Calu3 (cell line): ENCODE results near the gene BCL7C. TPM values are rescaled to one million over a fixed set of nuclear protein-coding genes. Genes with fewer than 3 reads are reported as not detected.

Source experiments
- BruUV-seq: library from RNA; stranded (reverse); fragments of 400-500 nt; replicated peaks from 2 replicates; lab custom pipeline; 2021; lab: Mats Ljungman, UMichigan
- CTCF ChIA-PET: fragments of 300-600 bp; sonication (Branson Sonifier 250); formaldehyde crosslinking; loops from one replicate; lab custom pipeline; 2022; ENCODE audit warnings: antibody characterized with exemption; lab: Charles Lee
- DNase-seq: peaks from one replicate; pipeline ENCODE4 v3.0.0; 2022
- H3K27ac Mint-ChIP-seq: one replicate; pipeline ENCODE4 v1.8.0; 2022; ENCODE audit warnings: mixed read lengths; ENCODE audit not compliant: unreplicated experiment
- H3K27me3 Mint-ChIP-seq: one replicate; pipeline ENCODE4 v1.8.0; 2022; ENCODE audit warnings: mixed read lengths; ENCODE audit not compliant: unreplicated experiment
- H3K36me3 Mint-ChIP-seq: one replicate; pipeline ENCODE4 v1.8.0; 2022; ENCODE audit warnings: mild to moderate bottlenecking, moderate library complexity, mixed read lengths; ENCODE audit not compliant: insufficient read depth, unreplicated experiment
- H3K4me1 Mint-ChIP-seq: one replicate; pipeline ENCODE4 v1.8.0; 2022; ENCODE audit warnings: mild to moderate bottlenecking, low read depth, mixed read lengths; ENCODE audit not compliant: unreplicated experiment
- H3K4me3 Mint-ChIP-seq: one replicate; pipeline ENCODE4 v1.8.0; 2022; ENCODE audit warnings: mild to moderate bottlenecking, low read depth, moderate library complexity, mixed read lengths; ENCODE audit not compliant: unreplicated experiment
- H3K9me3 Mint-ChIP-seq: one replicate; pipeline ENCODE4 v1.8.0; 2022; ENCODE audit warnings: low read depth, mixed read lengths; ENCODE audit not compliant: unreplicated experiment
- CTCF ChIP-seq: fragments of 200-600 bp; IDR thresholded peaks from one replicate; pipeline ENCODE4 v1.8.0; 2022; ENCODE audit warnings: antibody characterized with exemption; ENCODE audit not compliant: unreplicated experiment
- intact Hi-C: fragments of 100-400 bp; cut with micrococcal nuclease; formaldehyde crosslinking; loops from one replicate; pipeline ENCODE4 v1.10.0; 2022; ENCODE audit not compliant: unreplicated experiment
- total RNA-seq: library from RNA; stranded (reverse); gene quantifications from 2 replicates; pipeline ENCODE4 v1.2.3, GENCODE V29; 2022

Gene BCL7C
- total RNA-seq, 1 experiment from 2014 or later = 26.6 TPM

DNA sequence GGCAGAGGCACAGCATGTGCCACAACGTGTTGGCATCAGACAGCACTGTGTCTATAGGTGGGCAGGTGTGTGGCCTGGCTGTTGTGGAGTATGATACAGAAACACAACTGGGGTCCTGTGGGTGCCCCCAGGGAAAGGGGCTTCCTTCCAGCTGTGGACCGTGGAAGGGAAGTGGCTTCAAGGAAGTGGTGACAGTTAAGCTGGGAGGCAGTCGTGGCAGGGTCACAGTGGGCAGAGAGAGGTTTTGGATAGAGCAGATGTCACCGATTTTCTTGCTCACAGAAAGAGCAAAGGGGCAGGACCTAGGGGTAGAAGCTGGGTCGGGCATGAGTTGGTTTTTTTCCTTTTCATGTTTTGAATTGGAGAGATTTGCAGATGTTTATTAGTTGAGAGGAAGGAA, 43.8 kb upstream of the BCL7C start:
- H3K27ac Mint-ChIP-seq = no peak overlapping the region
- CTCF ChIA-PET = no interaction called here
- intact Hi-C loops = no loop called here
- H3K4me1 Mint-ChIP-seq = peaks cover 11% of the 10 kb centered on the region
- peaks cover 38% of the 10 kb centered on the region for H3K36me3 Mint-ChIP-seq
- no peaks in the 10 kb centered on the region for H3K27me3 Mint-ChIP-seq
- DNase-seq = no peak
- H3K4me3 Mint-ChIP-seq = no peak overlapping the region
- H3K9me3 Mint-ChIP-seq = no peaks in the 10 kb centered on the region
- TF ChIP-seq CTCF = no peak
- no TSS peak for BruUV-seq

- CTCF ChIA-PET = interaction anchor here (1.7 kb wide), 1 partner anchor 96 kb away, joined by 3 read pairs; no protein-coding TSS in a partner anchor
- peaks cover 31% of the 10 kb centered on the region for H3K36me3 Mint-ChIP-seq
- H3K9me3 Mint-ChIP-seq = no peaks in the 10 kb centered on the region
- no peaks in the 10 kb centered on the region for H3K4me1 Mint-ChIP-seq
- intact Hi-C loops = no loop called here
- no TSS peak for BruUV-seq
- no peak for TF ChIP-seq CTCF
- no peaks in the 10 kb centered on the region for H3K27me3 Mint-ChIP-seq
- H3K27ac Mint-ChIP-seq = no peak overlapping the region
- peak; percentile 50 for DNase-seq
- H3K4me3 Mint-ChIP-seq = no peak overlapping the region
These were observed 41.1 kb upstream of the BCL7C start for GRCh38 chr16:30934827-30935557.

GRCh38 chr16:30931068-30931650, 37.3 kb upstream of the BCL7C start:
- intact Hi-C loops = no loop called here
- BruUV-seq = TSS peak; percentile 12
- no peak for DNase-seq
- H3K27ac Mint-ChIP-seq = no peak overlapping the region
- no peak overlapping the region for H3K4me3 Mint-ChIP-seq
- CTCF ChIA-PET = interaction anchor here (1.3 kb wide), 1 partner anchor 11 kb away, joined by 3 read pairs; no protein-coding TSS in a partner anchor
- H3K36me3 Mint-ChIP-seq = peaks cover 34% of the 10 kb centered on the region
- H3K27me3 Mint-ChIP-seq = no peaks in the 10 kb centered on the region
- H3K4me1 Mint-ChIP-seq = peaks cover 3% of the 10 kb centered on the region
- TF ChIP-seq CTCF = no peak
- no peaks in the 10 kb centered on the region for H3K9me3 Mint-ChIP-seq

DNA sequence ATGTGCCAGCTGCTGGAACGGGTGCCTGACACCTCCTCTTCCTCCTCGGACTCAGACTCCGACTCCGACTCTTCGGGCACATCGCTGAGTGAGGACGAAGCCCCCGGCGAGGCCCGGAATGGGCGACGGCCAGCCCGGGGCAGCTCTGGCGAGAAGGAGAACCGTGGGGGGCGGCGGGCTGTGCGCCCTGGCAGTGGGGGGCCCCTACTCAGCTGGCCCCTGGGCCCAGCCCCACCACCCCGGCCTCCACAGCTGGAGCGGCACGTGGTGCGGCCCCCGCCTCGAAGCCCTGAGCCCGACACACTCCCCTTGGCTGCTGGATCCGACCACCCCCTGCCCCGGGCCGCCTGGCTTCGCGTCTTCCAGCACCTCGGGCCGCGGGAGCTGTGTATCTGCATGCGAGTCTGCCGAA, 36.3 kb upstream of the BCL7C start:
- BruUV-seq = no TSS peak
- H3K27ac Mint-ChIP-seq = no peak overlapping the region
- H3K36me3 Mint-ChIP-seq = peaks cover 30% of the 10 kb centered on the region
- no peaks in the 10 kb centered on the region for H3K9me3 Mint-ChIP-seq
- H3K27me3 Mint-ChIP-seq = no peaks in the 10 kb centered on the region
- no peak for DNase-seq
- CTCF ChIA-PET = no interaction called here
- peaks cover 11% of the 10 kb centered on the region for H3K4me1 Mint-ChIP-seq
- intact Hi-C loops = no loop called here
- TF ChIP-seq CTCF = no peak
- H3K4me3 Mint-ChIP-seq = no peak overlapping the region
